HepG2 (cell line): ENCODE measurements around the gene LDLRAD4. TPM values are rescaled to one million over a fixed set of nuclear protein-coding genes. Genes with fewer than 3 reads are reported as not detected.

ENCODE experiments used
- ATAC-seq: fragments of 200-7000 bp; cut with Tn5 transposase; 3 replicates; pipeline ENCODE4 v1.9.1; 2020; ENCODE audit warnings: mild to moderate bottlenecking, moderate library complexity
- BruUV-seq: library from RNA; stranded (reverse); fragments of 400-500 nt; replicated peaks from 2 replicates; lab custom pipeline; 2021; lab: Mats Ljungman, UMichigan
- CTCF ChIA-PET: fragments of 300-600 bp; formaldehyde crosslinking; extraction: SDS; loops from one replicate; lab custom pipeline; 2021; ENCODE audit warnings: low total read pairs, inconsistent platforms, low intra/inter-chr PET ratio; lab: Yijun Ruan, JAX
- POLR2A ChIA-PET: fragments of 350-600 bp; sonication (Branson Sonifier 250); formaldehyde crosslinking; loops from one replicate; lab custom pipeline; 2020; ENCODE audit warnings: antibody characterized with exemption, inconsistent platforms; lab: Yijun Ruan, JAX
- DNase-seq: peaks from one replicate; pipeline ENCODE4 v3.0.0-alpha.2; 2015; ENCODE audit warnings: low spot score
- FAIRE-seq: peaks from 3 replicates; lab custom pipeline; 2011; peaks lifted over from hg19 to GRCh38; lab: Jason Lieb, UNC
- H2AFZ ChIP-seq: one replicate; pipeline ENCODE4 v1.6.1; 2011; ENCODE audit warnings: low read length, inconsistent platforms
- H3K27ac ChIP-seq: fragments of 300-600 bp; 3 replicates; pipeline ENCODE4 v1.8.0; 2011; ENCODE audit warnings: mixed run types, mild to moderate bottlenecking, mixed read lengths, low read length, inconsistent platforms; ENCODE audit not compliant: insufficient read depth; ENCODE audit errors: extremely low read length
- H3K27me3 ChIP-seq, 2 experiments: fragments of 200-600 bp in 1 of 2; 2 replicates in 1 of 2; 3 replicates in 1 of 2; pipeline versions ENCODE4 v1.6.0 to v1.8.0; 2011; ENCODE audit warnings: low read length in 2 of 2, mild to moderate bottlenecking in 2 of 2, moderate library complexity in 2 of 2, inconsistent platforms in 1 of 2; ENCODE audit not compliant: insufficient read depth in 2 of 2, control insufficient read depth in 1 of 2
- H3K36me3 ChIP-seq, 2 experiments: fragments of 200-600 bp in 1 of 2; replicated peaks in 1 of 2; 2 replicates in 1 of 2; 3 replicates in 1 of 2; pipeline versions ENCODE4 v1.5.1 to v1.8.0; 2011; ENCODE audit warnings: low read length in 2 of 2, inconsistent platforms in 1 of 2; ENCODE audit not compliant: insufficient read depth in 2 of 2, control insufficient read depth in 1 of 2
- H3K4me1 ChIP-seq: 2 replicates; pipeline ENCODE4 v1.5.1; 2012; ENCODE audit warnings: low read length, inconsistent platforms; ENCODE audit not compliant: insufficient read depth
- H3K4me2 ChIP-seq: 2 replicates; pipeline ENCODE4 v1.6.0; 2011; ENCODE audit warnings: low read depth, low read length, inconsistent platforms
- H3K4me3 ChIP-seq, 3 experiments: fragments of 200-600 bp in 1 of 3; sonication (generic), shearing (Covaris generic) in 1 of 3; replicated peaks in 1 of 3; 2 replicates each; pipeline ENCODE4 v1.5.1; 2011 to 2016; ENCODE audit warnings: low read length in 3 of 3, inconsistent platforms in 2 of 3, low read depth in 2 of 3, mild to moderate bottlenecking in 2 of 3, control low read depth in 1 of 3, mixed read lengths in 1 of 3; ENCODE audit not compliant: insufficient read depth in 1 of 3
- H3K79me2 ChIP-seq: one replicate; pipeline ENCODE4 v1.6.1; 2011; ENCODE audit warnings: low read length, inconsistent platforms; ENCODE audit not compliant: insufficient read depth
- H3K9ac ChIP-seq: 2 replicates; pipeline ENCODE4 v1.6.0; 2011; ENCODE audit warnings: mild to moderate bottlenecking, low read depth, low read length, inconsistent platforms; ENCODE audit not compliant: insufficient read depth
- H3K9me3 ChIP-seq: 2 replicates; pipeline ENCODE4 v1.5.1; 2012; ENCODE audit warnings: mild to moderate bottlenecking, low read length
- H4K20me1 ChIP-seq: 2 replicates; pipeline ENCODE4 v1.6.0; 2011; ENCODE audit warnings: inconsistent platforms, mild to moderate bottlenecking, low read length, moderate library complexity; ENCODE audit not compliant: insufficient read depth
- CEBPG ChIP-seq: IDR thresholded peaks from 2 replicates; pipeline ENCODE4 v1.6.1; 2016
- FOXP1 ChIP-seq, 2 experiments: fragments of 450-650 bp in 1 of 2; IDR thresholded peaks; 2 replicates each; pipeline ENCODE4 v1.6.1; 2017 to 2018; ENCODE audit warnings: antibody characterized with exemption in 1 of 2
- GATAD2A ChIP-seq: IDR thresholded peaks from 2 replicates; pipeline ENCODE4 v1.6.1; 2016
- PAWR ChIP-seq: sonication (generic); formaldehyde crosslinking; IDR thresholded peaks from 2 replicates; pipeline ENCODE4 v1.4.0; 2020; ENCODE audit warnings: missing genetic modification reagents, mild to moderate bottlenecking, borderline replicate concordance
- RXRB ChIP-seq: IDR thresholded peaks from 2 replicates; pipeline ENCODE4 v1.6.1; 2016; ENCODE audit warnings: borderline replicate concordance, missing genetic modification reagents, missing compliant biosample characterization
- ZNF441 ChIP-seq: sonication (generic); formaldehyde crosslinking; IDR thresholded peaks from 2 replicates; pipeline ENCODE4 v1.7.0; 2021; ENCODE audit warnings: missing genetic modification reagents, borderline replicate concordance
- WGBS: methylation state at CpG from one replicate; pipeline ENCODE4 v1.1.6; 2017; ENCODE audit warnings: low lambda C conversion rate; 5-methylcytosine and 5-hydroxymethylcytosine counted together
- in situ Hi-C: cut with HindIII; loops from 2 replicates; pipeline ENCODE4 v1.10.0; 2017; ENCODE audit warnings: low pct_unique_long_range_greater_than_20kb; ENCODE audit not compliant: extremely low pct_ligation_motif_present
- intact Hi-C: fragments of 100-400 bp; cut with micrococcal nuclease; formaldehyde crosslinking; loops from one replicate; pipeline ENCODE4 v1.10.0; 2022; ENCODE audit not compliant: unreplicated experiment
- polyA plus RNA-seq, 8 experiments: library from polyadenylated mRNA; depleted of rRNA in 3 of 8; stranded (reverse) in 7 of 8; unstranded in 1 of 8; fragments of >200 nt; fragmentation: Illumina TruSeq in 4 of 8; extraction: Trizol in 4 of 8; gene quantifications; 2 replicates each; pipeline versions ENCODE4 v1.2.1 to v1.2.3, GENCODE V29; 2011 to 2016; ENCODE audit warnings: low read depth in 4 of 8, missing spikeins in 1 of 8, mixed read lengths in 1 of 8; ENCODE audit not compliant: insufficient read depth in 1 of 8
- total RNA-seq, 5 experiments: library from RNA; depleted of rRNA; stranded (reverse); fragments of >200 nt; fragmentation: Illumina TruSeq; extraction: Trizol; gene quantifications; 2 replicates each; pipeline ENCODE4 v1.2.3, GENCODE V29; 2016; ENCODE audit warnings: low read depth in 1 of 5
- TF ChIP-seq, protein P1 (sequence below): sonication (generic); formaldehyde crosslinking; IDR thresholded peaks from 2 replicates; pipeline ENCODE4 v1.4.0; 2020; ENCODE audit warnings: missing genetic modification reagents, borderline replicate concordance
- TF ChIP-seq, protein P2 (sequence below): sonication (generic); formaldehyde crosslinking; IDR thresholded peaks from 2 replicates; pipeline ENCODE4 v1.4.0; 2020; ENCODE audit warnings: missing genetic modification reagents, mild to moderate bottlenecking, borderline replicate concordance
- TF ChIP-seq, protein P3 (sequence below): sonication (generic); formaldehyde crosslinking; conservative IDR thresholded peaks from 2 replicates; pipeline ENCODE4 v1.4.0; 2020; ENCODE audit warnings: mild to moderate bottlenecking, missing genetic modification reagents, moderate library complexity

LDLRAD4 gene
- total and polyA plus RNA-seq, 2 of the 13 experiments (the other 11 are each of a cell fraction or from before 2014, with no cell fraction given), result 13.6 to 20.9 TPM

DNA sequence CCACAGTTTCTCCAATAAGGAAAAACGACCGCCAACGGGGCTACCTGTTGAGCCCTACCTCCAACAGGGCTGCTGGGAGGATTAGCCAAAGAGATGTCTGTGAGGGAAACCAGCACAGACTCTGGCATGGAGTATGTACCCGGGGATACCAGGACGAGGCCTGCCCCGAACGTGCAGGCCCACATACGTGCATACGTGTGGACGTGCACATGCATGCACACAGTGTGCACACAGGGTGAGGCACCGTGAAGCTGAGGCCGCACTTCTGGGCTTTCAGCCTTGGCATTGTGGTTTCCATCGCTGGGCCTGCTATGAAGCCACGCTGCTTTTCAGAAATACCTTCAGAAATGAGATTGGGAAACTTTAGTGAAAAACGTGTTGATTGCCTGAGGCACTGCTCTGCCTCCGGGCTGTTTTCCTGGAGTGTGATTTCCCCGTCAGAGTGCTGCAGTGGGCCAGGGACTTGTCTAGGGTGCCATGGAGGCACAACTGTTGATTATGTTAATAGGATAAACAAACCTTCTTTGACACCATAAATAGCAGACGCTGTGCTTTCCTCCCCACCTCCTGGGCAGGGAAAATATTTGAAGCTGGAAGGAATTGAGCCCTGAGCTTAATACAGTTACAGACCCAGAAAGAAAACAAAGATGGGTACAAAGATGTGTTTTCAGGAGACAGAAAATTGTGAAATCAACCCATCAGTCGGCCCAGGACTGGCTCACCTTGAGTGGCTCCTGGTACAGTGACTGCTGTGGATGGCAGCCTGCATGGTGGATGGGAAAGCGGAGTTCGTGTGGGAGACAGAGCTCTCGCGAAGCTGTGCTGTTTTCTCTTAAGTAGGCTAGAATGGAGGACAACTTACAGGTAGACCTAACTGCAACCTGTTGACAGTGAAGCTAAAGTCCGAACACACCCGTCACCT lies 325.5 kb downstream of the LDLRAD4 start:
- DNase-seq (peak; percentile 53), ATAC-seq (no peak), FAIRE-seq (peak; percentile 44)
- in situ Hi-C loops, result no loop called here
- H3K79me2 ChIP-seq, result no peaks in the 10 kb centered on the region
- H3K4me1 ChIP-seq, result peaks cover 73% of the 10 kb centered on the region
- CTCF ChIA-PET, result no interaction called here
- no peak overlapping the region for H2AFZ ChIP-seq
- peak overlapping the region in 1 of 3 experiments; percentile 22; a peak in 1 of 6 replicates for H3K4me3 ChIP-seq
- intact Hi-C loops, result loop anchor here (2.0 to 10.0 kb wide), 4 partner anchors 31 to 407 kb away; no protein-coding TSS in a partner anchor
- H3K9me3 ChIP-seq, result no peaks in the 10 kb centered on the region
- peak overlapping the region; percentile 91 for H3K4me2 ChIP-seq
- H4K20me1 ChIP-seq, result no peaks in the 10 kb centered on the region
- no peaks in the 10 kb centered on the region for H3K36me3 ChIP-seq
- no peaks in the 10 kb centered on the region for H3K27me3 ChIP-seq
- WGBS, result 71% methylated on average over 25 of the region's 25 CpGs
- BruUV-seq, result no TSS peak
- H3K27ac ChIP-seq, result peak overlapping the region; percentile 86
- POLR2A ChIA-PET, result no interaction called here
- peak overlapping the region; percentile 1; the same call in 1 of the 2 replicates for H3K9ac ChIP-seq
- TF ChIP-seq ZNF441 (CRISPR knock-in tag) (peak; percentile 55; the same call in 1 of the 2 replicates), FOXP1 (IDR thresholded peaks at IDR 0.05) (no peak), FOXP1 (CRISPR knock-in tag; IDR thresholded peaks at IDR 0.05) (0 out of 2 replicates have a peak, but pooled peaks have one; percentile 23), PAWR (no peak), RXRB (peak; percentile 34; the same call in 1 of the 2 replicates), CEBPG (CRISPR knock-in tag) (peak; percentile 74), GATAD2A (CRISPR knock-in tag) (peak; percentile 22; the same call in 1 of the 2 replicates)
- TF ChIP-seq, protein P1, sequence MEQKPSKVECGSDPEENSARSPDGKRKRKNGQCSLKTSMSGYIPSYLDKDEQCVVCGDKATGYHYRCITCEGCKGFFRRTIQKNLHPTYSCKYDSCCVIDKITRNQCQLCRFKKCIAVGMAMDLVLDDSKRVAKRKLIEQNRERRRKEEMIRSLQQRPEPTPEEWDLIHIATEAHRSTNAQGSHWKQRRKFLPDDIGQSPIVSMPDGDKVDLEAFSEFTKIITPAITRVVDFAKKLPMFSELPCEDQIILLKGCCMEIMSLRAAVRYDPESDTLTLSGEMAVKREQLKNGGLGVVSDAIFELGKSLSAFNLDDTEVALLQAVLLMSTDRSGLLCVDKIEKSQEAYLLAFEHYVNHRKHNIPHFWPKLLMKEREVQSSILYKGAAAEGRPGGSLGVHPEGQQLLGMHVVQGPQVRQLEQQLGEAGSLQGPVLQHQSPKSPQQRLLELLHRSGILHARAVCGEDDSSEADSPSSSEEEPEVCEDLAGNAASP (CRISPR knock-in tag), result peak; percentile 25; the same call in 1 of the 2 replicates
- TF ChIP-seq, protein P2, sequence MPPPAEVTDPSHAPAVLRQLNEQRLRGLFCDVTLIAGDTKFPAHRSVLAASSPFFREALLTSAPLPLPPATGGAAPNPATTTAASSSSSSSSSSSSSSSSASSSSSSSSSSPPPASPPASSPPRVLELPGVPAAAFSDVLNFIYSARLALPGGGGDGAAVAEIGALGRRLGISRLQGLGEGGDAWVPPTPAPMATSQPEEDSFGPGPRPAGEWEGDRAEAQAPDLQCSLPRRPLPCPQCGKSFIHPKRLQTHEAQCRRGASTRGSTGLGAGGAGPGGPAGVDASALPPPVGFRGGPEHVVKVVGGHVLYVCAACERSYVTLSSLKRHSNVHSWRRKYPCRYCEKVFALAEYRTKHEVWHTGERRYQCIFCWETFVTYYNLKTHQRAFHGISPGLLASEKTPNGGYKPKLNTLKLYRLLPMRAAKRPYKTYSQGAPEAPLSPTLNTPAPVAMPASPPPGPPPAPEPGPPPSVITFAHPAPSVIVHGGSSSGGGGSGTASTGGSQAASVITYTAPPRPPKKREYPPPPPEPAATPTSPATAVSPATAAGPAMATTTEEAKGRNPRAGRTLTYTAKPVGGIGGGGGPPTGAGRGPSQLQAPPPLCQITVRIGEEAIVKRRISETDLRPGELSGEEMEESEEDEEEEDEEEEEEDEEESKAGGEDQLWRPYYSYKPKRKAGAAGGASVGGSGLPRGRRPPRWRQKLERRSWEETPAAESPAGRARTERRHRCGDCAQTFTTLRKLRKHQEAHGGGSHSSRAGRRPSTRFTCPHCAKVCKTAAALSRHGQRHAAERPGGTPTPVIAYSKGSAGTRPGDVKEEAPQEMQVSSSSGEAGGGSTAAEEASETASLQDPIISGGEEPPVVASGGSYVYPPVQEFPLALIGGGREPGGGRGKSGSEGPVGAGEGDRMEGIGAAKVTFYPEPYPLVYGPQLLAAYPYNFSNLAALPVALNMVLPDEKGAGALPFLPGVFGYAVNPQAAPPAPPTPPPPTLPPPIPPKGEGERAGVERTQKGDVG (CRISPR knock-in tag), result 0 out of 2 replicates have a peak, but pooled peaks have one; percentile 22
- TF ChIP-seq, protein P3, sequence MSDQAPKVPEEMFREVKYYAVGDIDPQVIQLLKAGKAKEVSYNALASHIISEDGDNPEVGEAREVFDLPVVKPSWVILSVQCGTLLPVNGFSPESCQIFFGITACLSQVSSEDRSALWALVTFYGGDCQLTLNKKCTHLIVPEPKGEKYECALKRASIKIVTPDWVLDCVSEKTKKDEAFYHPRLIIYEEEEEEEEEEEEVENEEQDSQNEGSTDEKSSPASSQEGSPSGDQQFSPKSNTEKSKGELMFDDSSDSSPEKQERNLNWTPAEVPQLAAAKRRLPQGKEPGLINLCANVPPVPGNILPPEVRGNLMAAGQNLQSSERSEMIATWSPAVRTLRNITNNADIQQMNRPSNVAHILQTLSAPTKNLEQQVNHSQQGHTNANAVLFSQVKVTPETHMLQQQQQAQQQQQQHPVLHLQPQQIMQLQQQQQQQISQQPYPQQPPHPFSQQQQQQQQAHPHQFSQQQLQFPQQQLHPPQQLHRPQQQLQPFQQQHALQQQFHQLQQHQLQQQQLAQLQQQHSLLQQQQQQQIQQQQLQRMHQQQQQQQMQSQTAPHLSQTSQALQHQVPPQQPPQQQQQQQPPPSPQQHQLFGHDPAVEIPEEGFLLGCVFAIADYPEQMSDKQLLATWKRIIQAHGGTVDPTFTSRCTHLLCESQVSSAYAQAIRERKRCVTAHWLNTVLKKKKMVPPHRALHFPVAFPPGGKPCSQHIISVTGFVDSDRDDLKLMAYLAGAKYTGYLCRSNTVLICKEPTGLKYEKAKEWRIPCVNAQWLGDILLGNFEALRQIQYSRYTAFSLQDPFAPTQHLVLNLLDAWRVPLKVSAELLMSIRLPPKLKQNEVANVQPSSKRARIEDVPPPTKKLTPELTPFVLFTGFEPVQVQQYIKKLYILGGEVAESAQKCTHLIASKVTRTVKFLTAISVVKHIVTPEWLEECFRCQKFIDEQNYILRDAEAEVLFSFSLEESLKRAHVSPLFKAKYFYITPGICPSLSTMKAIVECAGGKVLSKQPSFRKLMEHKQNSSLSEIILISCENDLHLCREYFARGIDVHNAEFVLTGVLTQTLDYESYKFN (CRISPR knock-in tag), result 0 out of 2 replicates have a peak, but pooled peaks have one; percentile 26
